EH (cell line): Measurements from ENCODE around the gene PCNX4.

Source experiments
- DNase-seq: peaks from one replicate; pipeline ENCODE4 v3.0.0-alpha.2; 2015; ENCODE audit warnings: low read depth

PCNX4 gene

GRCh38 chr14:60174352-60175254 lies 82.9 kb downstream of the PCNX4 start:
- DNase-seq: no peak

GRCh38 chr14:60175255-60175902 lies 83.7 kb downstream of the PCNX4 start:
- no peak for DNase-seq

GRCh38 chr14:60178164-60178563 lies 86.4 kb downstream of the PCNX4 start:
- DNase-seq: no peak

GRCh38 chr14:60178820-60179219 lies 87.1 kb downstream of the PCNX4 start:
- DNase-seq: no peak

- peak; percentile 64 for DNase-seq
Observed at GRCh38 chr14:60179431-60179869, 87.7 kb downstream of the PCNX4 start.

- no peak for DNase-seq
Observed at GRCh38 chr14:60183138-60183537, 91.4 kb downstream of the PCNX4 start.

- DNase-seq: peak; percentile 15
Observed at GRCh38 chr14:60183741-60184140, 92.0 kb downstream of the PCNX4 start.

- peak; percentile 69 for DNase-seq
Observed at GRCh38 chr14:60184146-60184904, 92.6 kb downstream of the PCNX4 start.

GRCh38 chr14:60184905-60185555 lies 93.3 kb downstream of the PCNX4 start:
- no peak for DNase-seq

GRCh38 chr14:60188115-60188514 lies 96.4 kb downstream of the PCNX4 start:
- no peak for DNase-seq

GRCh38 chr14:60188696-60189095 lies 97.0 kb downstream of the PCNX4 start:
- no peak for DNase-seq

GRCh38 chr14:60189923-60190840 lies 98.5 kb downstream of the PCNX4 start:
- no peak for DNase-seq

- no peak for DNase-seq
Observed at GRCh38 chr14:60195179-60195810, 103.6 kb downstream of the PCNX4 start.

- DNase-seq: peak; percentile 67
Observed at GRCh38 chr14:60196291-60196690, 104.6 kb downstream of the PCNX4 start.

GRCh38 chr14:60197629-60198303 lies 106.0 kb downstream of the PCNX4 start:
- peak; percentile 63 for DNase-seq

GRCh38 chr14:60199321-60199720 lies 107.6 kb downstream of the PCNX4 start:
- DNase-seq: no peak

GRCh38 chr14:60204104-60204842 lies 112.5 kb downstream of the PCNX4 start:
- no peak for DNase-seq

GRCh38 chr14:60204843-60205774 lies 113.4 kb downstream of the PCNX4 start:
- no peak for DNase-seq
